SU-DHL-6 (cell line): ENCODE measurements around the gene LCMT1.
"Not testable (repeated sequence)": the region's sequence is repeated elsewhere in the genome, so short reads cannot be mapped to it uniquely, and the experiment has no call there.

ENCODE experiments used
- H2AFZ ChIP-seq: fragments of 200-600 bp; sonication (generic); 2 replicates; pipeline ENCODE4 v1.6.1; 2014; ENCODE audit warnings: low read depth, mild to moderate bottlenecking, moderate library complexity, mixed read lengths, antibody characterized with exemption, low read length; ENCODE audit not compliant: severe bottlenecking
- H3F3A ChIP-seq: fragments of 200-600 bp; shearing (Covaris generic); 2 replicates; pipeline ENCODE4 v1.6.0; 2016; ENCODE audit warnings: antibody characterized with exemption, mild to moderate bottlenecking; ENCODE audit not compliant: insufficient read depth
- H3K27ac ChIP-seq: fragments of 200-600 bp; sonication (generic); 2 replicates; pipeline ENCODE4 v1.5.1; 2016; ENCODE audit warnings: low read depth, mild to moderate bottlenecking, low read length, moderate library complexity, mixed read lengths
- H3K27me3 ChIP-seq: fragments of 200-600 bp; sonication (generic), shearing (Covaris generic); 2 replicates; pipeline ENCODE4 v1.6.0; 2014; ENCODE audit warnings: mild to moderate bottlenecking, low read length
- H3K36me3 ChIP-seq: fragments of 200-600 bp; sonication (generic); 2 replicates; pipeline ENCODE4 v1.6.1; 2014; ENCODE audit warnings: mild to moderate bottlenecking, low read length, mixed read lengths
- H3K4me2 ChIP-seq: fragments of 300-600, 200-600 bp; shearing (Covaris generic), sonication (generic); 2 replicates; pipeline ENCODE4 v1.6.0; 2014; ENCODE audit warnings: low read length, low read depth, mild to moderate bottlenecking; ENCODE audit not compliant: poor library complexity, severe bottlenecking
- H3K4me3 ChIP-seq: fragments of 200-600 bp; sonication (generic); 2 replicates; pipeline ENCODE4 v1.5.1; 2014; ENCODE audit warnings: antibody characterized with exemption, low read length, mild to moderate bottlenecking, mixed read lengths; ENCODE audit not compliant: insufficient read depth, poor library complexity, severe bottlenecking
- H3K79me2 ChIP-seq: fragments of 200-600 bp; sonication (generic); 2 replicates; pipeline ENCODE4 v1.6.1; 2014; ENCODE audit warnings: mild to moderate bottlenecking, low read length, moderate library complexity; ENCODE audit not compliant: insufficient read depth
- H3K9ac ChIP-seq: fragments of 200-600 bp; sonication (generic); 2 replicates; pipeline ENCODE4 v1.7.0; 2014; ENCODE audit warnings: mild to moderate bottlenecking, low read length
- H3K9me2 ChIP-seq: fragments of 200-600 bp; sonication (generic); replicated peaks from 2 replicates; pipeline ENCODE4 v1.6.1; 2014; ENCODE audit warnings: low read length; ENCODE audit not compliant: insufficient read depth
- H3K9me3 ChIP-seq: fragments of 200-600 bp; sonication (generic); 2 replicates; pipeline ENCODE4 v1.6.1; 2014; ENCODE audit warnings: low read length, mixed read lengths; ENCODE audit not compliant: insufficient read depth
- H4K20me1 ChIP-seq: fragments of 200-600 bp; sonication (generic); 2 replicates; pipeline ENCODE4 v1.6.1; 2014; ENCODE audit warnings: low read depth, mild to moderate bottlenecking, antibody characterized with exemption, low read length, moderate library complexity, mixed read lengths
- EZH2phosphoT487 ChIP-seq: fragments of 200-600 bp; sonication (generic), shearing (Covaris generic); conservative IDR thresholded peaks from 2 replicates; pipeline ENCODE4 v1.6.1; 2018; ENCODE audit warnings: mild to moderate bottlenecking, antibody characterized with exemption, low read length, moderate library complexity, mixed read lengths
- TF ChIP-seq, protein P1 (sequence below): fragments of 200-600 bp; sonication (generic); IDR thresholded peaks from one replicate; pipeline ENCODE4 v1.5.1; 2017; ENCODE audit warnings: antibody characterized with exemption, mild to moderate bottlenecking, low read length, moderate library complexity; ENCODE audit not compliant: insufficient read depth, poor library complexity, severe bottlenecking

The LCMT1 gene

DNA sequence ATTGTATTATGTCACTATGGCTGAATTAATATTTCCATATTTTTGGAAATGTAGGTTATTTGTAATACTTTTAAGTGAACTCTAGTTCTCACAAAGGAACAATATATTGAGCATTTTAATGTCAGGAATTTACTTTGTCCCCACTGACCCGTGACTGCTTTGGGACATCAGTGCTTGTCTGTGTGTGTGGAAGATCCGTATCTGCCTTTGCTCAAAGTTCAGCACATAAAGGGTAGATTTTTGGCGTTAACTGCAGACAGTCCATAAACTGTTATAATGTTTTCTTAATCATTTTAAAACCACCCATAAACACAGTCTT lies 65.9 kb downstream of the LCMT1 start:
- Histone ChIP-seq H3K4me2 (no peak overlapping the region), H3K9ac (no peak overlapping the region), H3K36me3 (no peaks in the 10 kb centered on the region), H2AFZ (no peak overlapping the region), H4K20me1 (no peaks in the 10 kb centered on the region), H3F3A (no peaks in the 10 kb centered on the region), H3K79me2 (no peaks in the 10 kb centered on the region), H3K9me2 (no peaks in the 10 kb centered on the region), H3K27me3 (no peaks in the 10 kb centered on the region), H3K9me3 (no peaks in the 10 kb centered on the region), H3K4me3 (no peak overlapping the region), H3K27ac (no peak overlapping the region)
- no peak for TF ChIP-seq EZH2phosphoT487
- TF ChIP-seq, protein P1, sequence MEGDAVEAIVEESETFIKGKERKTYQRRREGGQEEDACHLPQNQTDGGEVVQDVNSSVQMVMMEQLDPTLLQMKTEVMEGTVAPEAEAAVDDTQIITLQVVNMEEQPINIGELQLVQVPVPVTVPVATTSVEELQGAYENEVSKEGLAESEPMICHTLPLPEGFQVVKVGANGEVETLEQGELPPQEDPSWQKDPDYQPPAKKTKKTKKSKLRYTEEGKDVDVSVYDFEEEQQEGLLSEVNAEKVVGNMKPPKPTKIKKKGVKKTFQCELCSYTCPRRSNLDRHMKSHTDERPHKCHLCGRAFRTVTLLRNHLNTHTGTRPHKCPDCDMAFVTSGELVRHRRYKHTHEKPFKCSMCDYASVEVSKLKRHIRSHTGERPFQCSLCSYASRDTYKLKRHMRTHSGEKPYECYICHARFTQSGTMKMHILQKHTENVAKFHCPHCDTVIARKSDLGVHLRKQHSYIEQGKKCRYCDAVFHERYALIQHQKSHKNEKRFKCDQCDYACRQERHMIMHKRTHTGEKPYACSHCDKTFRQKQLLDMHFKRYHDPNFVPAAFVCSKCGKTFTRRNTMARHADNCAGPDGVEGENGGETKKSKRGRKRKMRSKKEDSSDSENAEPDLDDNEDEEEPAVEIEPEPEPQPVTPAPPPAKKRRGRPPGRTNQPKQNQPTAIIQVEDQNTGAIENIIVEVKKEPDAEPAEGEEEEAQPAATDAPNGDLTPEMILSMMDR: no peak

DNA sequence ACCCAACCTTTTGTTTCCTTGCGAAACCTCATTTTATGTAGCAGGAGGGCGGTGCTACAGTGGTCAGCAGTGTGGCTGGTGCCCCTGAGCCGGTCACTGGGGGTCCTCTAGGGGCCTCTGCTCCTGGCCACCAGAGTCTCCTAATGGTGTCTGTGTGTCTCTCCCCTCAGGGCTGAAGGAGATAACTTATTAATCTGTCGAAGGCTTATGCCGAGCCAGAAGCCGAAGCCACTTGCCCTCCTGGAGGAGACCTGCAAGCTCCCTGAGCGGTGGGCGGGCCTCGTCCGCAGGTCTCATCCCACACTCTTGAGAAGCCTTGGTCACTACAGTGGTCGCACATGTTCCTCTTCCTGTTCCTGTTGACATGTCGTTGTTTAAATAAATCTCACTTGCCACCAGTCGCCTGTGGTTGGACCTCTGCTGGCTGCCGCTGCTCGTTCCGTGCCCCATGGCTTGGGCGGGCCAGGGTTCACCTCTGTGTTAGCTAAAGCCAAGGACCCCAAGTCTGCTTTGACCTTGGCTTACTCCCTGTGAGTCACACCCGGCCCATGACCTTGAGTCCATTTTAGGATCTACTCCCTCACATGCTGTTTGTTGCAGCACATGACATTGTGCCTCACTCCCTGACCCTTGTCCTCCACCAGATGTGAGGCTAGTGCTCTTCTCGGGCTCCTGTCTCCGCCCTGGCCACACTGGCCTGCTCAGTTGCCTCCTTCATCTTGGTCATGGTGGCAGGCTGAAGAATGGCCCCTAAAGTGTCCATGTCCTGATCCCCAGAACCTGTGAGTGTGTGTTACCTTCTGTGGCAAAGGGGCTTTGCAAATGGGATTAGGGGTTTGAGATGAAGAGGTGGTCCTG lies 66.5 kb downstream of the LCMT1 start:
- H3K4me2 ChIP-seq: no peak overlapping the region
- H3K79me2 ChIP-seq: no peaks in the 10 kb centered on the region
- H3K4me3 ChIP-seq: no peak overlapping the region
- no peaks in the 10 kb centered on the region for H4K20me1 ChIP-seq
- H3K9me2 ChIP-seq: no peaks in the 10 kb centered on the region
- H3F3A ChIP-seq: no peaks in the 10 kb centered on the region
- H2AFZ ChIP-seq: no peak overlapping the region
- H3K27ac ChIP-seq: no peak overlapping the region
- TF ChIP-seq, protein P1: no peak
- TF ChIP-seq EZH2phosphoT487: no peak
- H3K27me3 ChIP-seq: no peaks in the 10 kb centered on the region
- H3K9ac ChIP-seq: no peak overlapping the region
- no peaks in the 10 kb centered on the region for H3K36me3 ChIP-seq
- no peaks in the 10 kb centered on the region for H3K9me3 ChIP-seq

DNA sequence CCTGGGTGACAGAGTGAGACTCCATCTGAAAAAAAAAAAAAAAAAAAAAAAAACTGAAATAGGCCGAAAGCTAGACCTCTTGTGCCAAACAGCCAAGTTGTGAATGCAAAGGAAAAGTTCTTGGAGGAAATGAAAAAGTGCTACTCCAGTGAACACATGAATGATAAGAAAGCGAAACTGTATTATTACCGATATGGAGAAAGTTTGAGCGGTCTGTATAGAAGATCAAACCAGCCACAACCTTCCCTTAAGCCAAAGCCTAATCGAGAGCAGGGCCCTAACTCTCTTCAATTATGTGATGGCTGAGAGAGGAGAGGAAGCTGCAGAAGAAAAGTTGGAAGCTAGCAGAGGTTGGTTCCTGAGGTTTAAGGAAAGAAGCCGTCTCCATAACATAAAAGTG lies 69.7 kb downstream of the LCMT1 start:
- not testable (repeated sequence) for H3K4me3 ChIP-seq, H3K36me3 ChIP-seq, H4K20me1 ChIP-seq, H2AFZ ChIP-seq, H3K9ac ChIP-seq, H3K79me2 ChIP-seq, H3K27me3 ChIP-seq, H3F3A ChIP-seq, H3K9me3 ChIP-seq, H3K4me2 ChIP-seq, H3K9me2 ChIP-seq, H3K27ac ChIP-seq

DNA sequence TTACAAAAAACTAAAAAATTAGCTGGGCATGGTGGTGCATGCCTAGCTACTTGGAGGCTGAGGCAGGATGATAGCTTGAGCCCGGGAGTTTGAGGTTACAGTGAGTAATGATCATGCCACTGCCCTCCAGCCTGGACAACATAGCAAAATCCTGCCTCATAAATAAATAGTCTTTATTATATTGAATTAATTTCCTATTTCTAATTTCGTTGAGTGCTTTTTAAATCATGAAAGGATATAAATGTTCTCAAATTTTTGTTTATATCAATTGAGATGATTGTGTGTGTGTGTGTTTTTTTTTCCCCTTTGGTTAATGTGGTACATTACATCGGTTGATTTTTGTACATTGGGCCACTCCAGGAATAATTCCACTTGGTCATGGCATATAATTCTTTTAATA lies 73.2 kb downstream of the LCMT1 start:
- Histone ChIP-seq H3K27me3 (no peaks in the 10 kb centered on the region), H3K4me3 (no peak overlapping the region), H3K9me2 (no peaks in the 10 kb centered on the region), H3F3A (no peaks in the 10 kb centered on the region), H4K20me1 (no peaks in the 10 kb centered on the region), H3K4me2 (no peak overlapping the region), H3K27ac (no peak overlapping the region), H2AFZ (no peak overlapping the region), H3K9me3 (no peaks in the 10 kb centered on the region), H3K9ac (no peak overlapping the region), H3K36me3 (no peaks in the 10 kb centered on the region), H3K79me2 (no peaks in the 10 kb centered on the region)
- TF ChIP-seq EZH2phosphoT487: no peak
- TF ChIP-seq, protein P1: no peak
